ENCODE results near the gene MELK.

GRCh38 chr9:36691671-36692070 is 119.0 kb downstream of the MELK start:
- TF ChIP-seq RFX5 (IDR thresholded peaks at IDR 0.05; ENCODE audit: low read depth, low read length): no peak
- no peak for TF ChIP-seq CTCF (conservative IDR thresholded peaks at IDR 0.05; ENCODE audit: low read depth, low read length)
